Hippocampal formation (tissue), 2 donors: ENCODE measurements around the gene AMER3.
"Not testable (repeated sequence)": the region's sequence is repeated elsewhere in the genome, so short reads cannot be mapped to it uniquely, and the experiment has no call there.

Experiments
- DNase-seq, 2 donors: peaks; one replicate each; lab custom pipeline; 2025; lab: John Stamatoyannopoulos, UW

The AMER3 gene

DNA sequence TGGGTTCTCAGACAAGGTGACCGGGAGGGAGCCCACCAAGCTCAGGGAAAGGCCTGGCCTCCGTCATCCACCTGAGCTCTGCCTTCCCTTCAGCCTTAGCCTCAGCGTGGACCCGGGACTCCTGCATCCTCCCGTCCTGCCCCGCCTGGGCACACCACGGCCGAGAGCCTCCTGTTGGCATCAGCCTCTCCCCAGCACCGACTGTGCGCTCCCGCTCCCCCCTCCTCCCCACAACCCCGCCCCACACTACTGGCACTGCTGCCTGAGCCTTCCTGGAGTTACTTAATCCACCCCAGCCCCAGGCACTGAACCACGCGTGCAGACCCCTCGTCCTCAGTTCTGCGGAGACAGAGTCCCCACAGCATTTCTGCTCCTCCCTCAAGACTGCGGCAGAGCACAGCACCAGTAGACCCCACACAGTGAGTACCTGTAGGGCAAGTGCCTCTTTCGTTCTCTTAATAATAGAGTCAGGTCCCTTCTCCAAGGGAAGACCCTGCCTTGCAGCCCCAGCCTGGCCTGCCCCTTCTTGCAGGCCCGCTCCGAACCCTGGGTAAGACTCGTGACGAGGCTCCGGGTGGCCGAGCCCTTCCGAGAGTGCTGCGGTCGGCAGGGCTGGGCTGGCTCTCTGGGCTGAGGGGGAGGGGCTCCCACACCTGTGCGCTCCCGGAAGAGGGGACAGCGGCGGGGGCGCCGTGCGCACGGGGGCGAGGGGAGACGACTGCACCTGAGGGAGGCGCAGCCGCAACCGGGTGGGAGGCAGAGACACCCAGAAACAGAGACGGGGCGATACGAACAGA lies at the start of gene AMER3:
TSS of gene AMER3 (plus strand) at position 285 of the 797 bp plus-strand sequence. CDS start 6,533 bp downstream, outside the sequence.
- DNase-seq, result no peak

- DNase-seq, result not testable (repeated sequence)
These were observed 40.5 kb upstream of the AMER3 start for GRCh38 chr2:130714795-130715194.

DNA sequence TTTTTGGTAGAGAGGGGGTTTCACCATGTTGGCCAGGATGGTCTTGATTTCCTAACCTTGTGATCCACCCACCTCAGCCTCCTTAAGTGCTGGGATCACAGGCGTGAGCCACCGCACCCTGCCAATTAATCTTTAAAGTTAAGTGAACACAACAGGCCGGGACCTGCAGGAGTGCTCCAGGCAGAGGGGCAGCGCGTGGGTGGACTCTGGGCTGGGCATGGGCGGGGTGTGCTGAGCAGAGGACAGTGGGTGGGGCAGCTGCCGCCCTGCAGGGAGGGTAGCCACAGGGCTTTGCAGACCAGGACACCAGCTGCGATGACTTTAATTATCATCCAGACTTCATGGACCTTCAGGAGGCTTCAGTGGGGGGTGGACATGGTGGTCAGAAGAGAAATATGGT lies 35.3 kb upstream of the AMER3 start:
- DNase-seq, result no peak

DNA sequence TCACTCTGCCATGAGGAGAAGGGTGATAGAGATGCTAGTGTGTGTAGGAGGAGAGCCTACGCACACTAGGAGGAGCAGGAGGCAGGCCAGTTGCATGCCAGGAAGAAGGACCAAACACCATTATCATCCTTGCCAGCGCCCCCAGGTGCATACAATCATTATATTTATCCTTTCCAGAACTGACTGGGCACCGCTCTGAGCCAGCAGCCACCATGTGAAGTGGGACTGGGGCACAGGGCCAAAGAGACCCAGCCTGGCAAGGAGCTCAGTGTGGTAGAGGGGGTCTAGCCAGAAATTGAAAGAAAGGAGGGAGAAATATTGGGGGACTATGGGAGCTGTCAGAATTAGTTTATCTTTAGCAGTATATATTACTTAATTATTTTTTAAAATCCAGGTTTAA lies 34.8 kb upstream of the AMER3 start:
- no peak for DNase-seq

- DNase-seq, result no peak
These were observed 30.9 kb upstream of the AMER3 start for GRCh38 chr2:130724455-130724854.

- no peak for DNase-seq
These were observed 28.6 kb upstream of the AMER3 start for GRCh38 chr2:130726614-130727180.

DNA sequence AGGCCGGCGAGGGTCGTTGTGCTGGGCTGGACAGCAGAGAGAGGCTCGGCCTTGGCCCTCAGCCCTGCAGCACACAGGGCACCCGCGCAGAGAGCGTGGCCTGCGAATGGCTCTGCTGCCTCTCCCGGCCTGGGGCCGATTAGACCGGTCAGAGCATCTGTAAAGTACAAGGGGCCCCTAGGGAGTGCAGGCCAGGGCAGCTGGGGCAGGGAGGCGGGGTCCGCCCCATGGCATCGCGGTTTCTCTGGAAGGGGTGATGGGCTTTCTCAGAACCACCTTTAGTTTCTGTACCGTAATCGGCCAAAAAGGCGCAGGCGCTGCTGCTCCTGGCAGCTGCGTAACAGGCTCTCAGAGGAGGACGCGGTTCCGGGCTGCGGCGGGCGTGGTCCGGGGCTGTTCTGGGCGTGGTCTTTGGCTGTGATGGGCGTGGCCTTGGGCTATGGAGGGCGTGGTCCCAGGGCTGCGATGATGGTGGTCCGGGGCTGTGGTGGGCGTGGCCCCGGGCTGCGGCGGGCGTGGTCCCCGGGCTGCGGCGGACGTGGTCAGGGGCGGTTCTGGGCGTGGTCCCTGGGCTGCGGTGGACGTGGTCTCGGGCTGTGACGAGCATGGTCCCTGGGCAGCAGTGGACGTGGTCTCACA lies 27.9 kb upstream of the AMER3 start:
- DNase-seq, result peak; percentile 38 to 58

DNA sequence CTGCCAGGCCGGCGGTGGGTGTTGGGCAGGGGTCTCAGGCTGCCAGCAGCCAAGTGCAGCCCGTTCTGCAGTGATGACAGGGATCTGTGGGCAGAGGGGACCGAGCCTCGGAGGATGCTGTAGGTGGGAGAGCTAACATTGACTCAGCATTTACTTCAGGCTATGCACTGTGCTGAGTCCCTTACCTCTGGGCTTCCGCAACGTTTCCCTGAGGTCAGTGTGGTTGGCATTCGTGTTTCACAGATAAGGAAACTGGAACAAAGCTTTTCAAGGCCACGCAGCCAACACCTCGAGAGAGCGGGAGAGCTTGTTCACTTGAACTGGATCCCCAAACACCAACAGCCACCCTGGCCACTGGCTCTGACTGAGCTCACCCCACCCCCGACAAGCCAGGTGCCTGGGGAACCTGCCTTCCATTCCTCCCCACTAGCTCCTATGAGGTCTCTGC lies 27.3 kb upstream of the AMER3 start:
- no peak for DNase-seq

- DNase-seq, result no peak
These were observed 26.6 kb upstream of the AMER3 start, which contains the start of gene GPR148 for GRCh38 chr2:130728549-130729316. Gene GPR148, plus strand, starts transcription at chr2:130729070. Its CDS starts 82 bp downstream, at chr2:130729152.

DNA sequence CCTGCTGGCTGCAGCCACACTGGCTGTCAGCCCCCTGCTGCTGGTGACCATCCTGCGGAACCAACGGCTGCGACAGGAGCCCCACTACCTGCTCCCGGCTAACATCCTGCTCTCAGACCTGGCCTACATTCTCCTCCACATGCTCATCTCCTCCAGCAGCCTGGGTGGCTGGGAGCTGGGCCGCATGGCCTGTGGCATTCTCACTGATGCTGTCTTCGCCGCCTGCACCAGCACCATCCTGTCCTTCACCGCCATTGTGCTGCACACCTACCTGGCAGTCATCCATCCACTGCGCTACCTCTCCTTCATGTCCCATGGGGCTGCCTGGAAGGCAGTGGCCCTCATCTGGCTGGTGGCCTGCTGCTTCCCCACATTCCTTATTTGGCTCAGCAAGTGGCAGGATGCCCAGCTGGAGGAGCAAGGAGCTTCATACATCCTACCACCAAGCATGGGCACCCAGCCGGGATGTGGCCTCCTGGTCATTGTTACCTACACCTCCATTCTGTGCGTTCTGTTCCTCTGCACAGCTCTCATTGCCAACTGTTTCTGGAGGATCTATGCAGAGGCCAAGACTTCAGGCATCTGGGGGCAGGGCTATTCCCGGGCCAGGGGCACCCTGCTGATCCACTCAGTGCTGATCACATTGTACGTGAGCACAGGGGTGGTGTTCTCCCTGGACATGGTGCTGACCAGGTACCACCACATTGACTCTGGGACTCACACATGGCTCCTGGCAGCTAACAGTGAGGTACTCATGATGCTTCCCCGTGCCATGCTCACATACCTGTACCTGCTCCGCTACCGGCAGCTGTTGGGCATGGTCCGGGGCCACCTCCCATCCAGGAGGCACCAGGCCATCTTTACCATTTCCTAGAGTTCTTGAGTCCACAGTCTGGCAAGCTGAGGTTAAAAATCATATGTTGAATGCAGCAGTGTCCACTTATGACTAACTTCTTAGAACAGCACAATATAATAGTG lies 25.7 kb upstream of the AMER3 start:
- no peak for DNase-seq

GRCh38 chr2:130732257-130732656 lies 23.1 kb upstream of the AMER3 start:
- DNase-seq, result not testable (repeated sequence)

GRCh38 chr2:130735200-130735599 lies 20.1 kb upstream of the AMER3 start:
- no peak for DNase-seq

DNA sequence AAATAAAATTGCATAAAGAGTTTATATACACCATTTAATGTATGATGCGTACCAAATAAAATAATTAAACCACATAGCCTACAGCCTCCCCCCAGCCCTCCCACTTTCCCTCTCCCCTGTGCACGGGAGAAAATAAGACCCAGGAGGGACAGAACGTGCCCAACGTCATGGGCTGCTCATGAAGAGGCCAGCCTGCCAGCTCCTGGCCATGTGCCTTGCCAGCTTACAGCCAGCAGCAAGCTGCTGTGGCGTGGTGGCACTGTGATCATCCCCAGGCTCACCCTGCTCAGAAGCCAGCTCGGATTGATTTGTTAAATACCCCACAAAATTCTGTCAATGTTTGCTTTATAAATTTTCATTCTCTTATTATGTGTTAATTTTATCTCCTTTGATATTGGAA lies 18.9 kb upstream of the AMER3 start:
- no peak for DNase-seq

DNA sequence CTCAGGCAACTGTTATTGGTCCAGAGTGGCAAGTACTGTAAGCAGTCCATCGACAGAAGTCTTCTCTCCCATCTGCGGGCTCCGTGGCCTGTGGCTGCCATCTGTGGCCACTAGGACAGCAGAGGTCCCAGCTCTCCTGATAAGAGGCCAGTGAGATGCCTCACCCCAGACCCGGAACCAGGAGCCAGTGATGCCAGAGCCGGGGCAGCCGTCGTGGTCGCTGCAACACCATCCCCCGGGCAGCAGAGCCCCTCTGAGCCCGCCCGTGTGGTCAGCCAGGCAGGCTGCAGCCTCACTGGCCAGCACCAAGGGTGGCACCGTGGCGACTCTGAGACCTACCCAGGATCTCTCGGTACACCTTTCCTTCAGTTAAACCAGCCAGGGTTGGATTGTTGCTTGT lies 17.7 kb upstream of the AMER3 start:
- no peak for DNase-seq

GRCh38 chr2:130740671-130741070 lies 14.7 kb upstream of the AMER3 start:
- DNase-seq, result no peak

- no peak for DNase-seq
These were observed 12.1 kb upstream of the AMER3 start for GRCh38 chr2:130743278-130743677.

DNA sequence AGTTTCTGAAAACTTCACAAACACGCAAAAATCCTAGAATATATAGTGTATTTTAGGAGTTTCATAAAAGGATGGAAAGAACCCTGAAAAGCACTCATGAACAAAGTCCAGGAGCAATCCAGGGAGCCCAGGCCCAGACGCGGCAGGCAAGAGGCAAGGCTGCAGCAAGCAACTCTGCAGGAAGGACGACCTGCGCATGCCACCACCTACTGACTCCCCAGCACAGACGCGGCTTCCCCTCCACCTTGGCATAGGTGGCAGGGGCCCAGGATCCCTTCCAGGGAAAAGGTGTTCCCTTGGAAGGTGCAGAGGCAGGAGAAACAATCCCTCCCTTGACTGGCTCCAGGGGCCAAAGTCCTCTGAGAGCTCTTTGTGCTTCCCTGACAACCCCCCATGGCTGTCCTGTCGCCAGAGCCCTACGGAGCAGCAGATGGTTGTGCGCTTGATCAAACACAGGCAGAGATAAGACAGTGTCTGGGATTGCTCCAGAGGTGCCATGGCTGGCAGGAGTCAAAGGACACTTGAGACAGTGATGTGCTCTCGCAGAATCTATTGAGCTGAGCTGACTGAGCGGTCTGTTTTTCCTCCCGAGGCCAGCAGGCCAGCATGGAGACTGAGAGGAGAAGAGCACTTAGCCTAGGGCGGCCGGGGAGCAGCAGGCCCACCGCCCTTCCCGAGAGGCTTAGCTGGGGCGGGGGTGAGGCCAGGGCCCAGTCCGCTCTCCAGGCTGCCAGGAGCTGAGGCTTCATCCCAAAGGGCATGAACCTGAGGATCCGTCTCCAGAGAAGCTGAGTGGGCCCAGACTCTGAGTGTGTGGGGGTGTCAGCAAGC lies 10.8 kb upstream of the AMER3 start:
- no peak for DNase-seq

DNA sequence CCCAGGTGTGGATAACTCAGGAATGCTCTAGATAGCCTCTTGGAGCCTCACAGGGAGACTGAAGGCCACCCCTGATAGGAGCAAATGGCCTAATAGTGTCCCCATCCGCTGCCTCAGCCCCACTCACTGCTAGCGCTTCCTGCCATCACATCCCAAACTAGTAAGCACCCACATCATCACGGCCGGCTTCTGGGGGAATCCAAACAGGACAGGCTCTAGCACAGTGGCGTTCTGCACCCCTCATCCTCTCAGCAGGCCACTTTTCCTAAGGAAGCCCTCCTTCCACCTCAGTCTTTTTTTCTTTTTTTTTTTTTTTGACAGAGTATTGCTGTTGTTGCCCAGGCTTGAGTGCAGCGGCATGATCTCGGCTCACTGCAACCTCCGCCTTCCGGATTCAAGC lies 6.3 kb upstream of the AMER3 start:
- no peak for DNase-seq

DNA sequence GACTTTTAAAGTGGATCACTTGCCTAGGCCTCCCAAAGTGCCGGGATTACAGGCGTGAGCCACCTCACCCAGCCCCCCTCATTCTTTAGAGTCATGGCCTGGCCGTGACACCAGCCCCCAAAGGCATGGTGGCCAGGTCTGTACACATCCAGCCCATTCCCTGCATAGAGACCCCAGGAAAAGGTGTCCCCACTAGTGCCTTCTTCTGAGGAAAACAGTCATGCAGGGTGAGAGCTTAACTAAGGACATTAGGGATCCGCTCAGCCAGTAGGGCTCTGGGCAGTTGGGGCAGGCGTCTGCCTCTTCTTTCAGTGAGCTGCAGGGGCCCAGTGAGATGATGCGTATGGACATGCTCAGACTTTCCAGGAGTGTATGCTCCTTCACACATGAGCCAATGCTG lies 5.7 kb upstream of the AMER3 start:
- DNase-seq, result no peak

DNA sequence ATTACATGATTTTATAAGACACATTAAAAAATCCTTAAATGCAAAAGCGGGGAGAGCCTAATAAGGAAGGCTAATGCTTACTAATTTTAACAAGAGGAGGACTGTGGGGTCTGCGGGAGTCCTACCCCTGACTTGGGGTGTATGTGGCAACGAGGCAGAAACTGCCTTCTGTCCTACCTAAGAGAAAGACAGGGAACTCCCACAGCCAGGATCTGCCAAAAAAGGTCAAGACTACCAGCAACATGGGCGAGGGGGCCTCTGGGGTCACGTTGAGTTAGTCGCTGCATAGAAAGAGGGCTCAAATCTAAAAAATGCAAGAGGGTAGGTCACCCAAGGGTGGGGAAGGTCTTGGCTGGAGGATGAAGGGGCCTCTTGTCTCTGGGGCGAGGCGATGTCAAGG lies 529 bp upstream of the AMER3 start:
- DNase-seq, result no peak
